GM19043 (cell line): Measurements from ENCODE around the gene CDH22.

Experiments
- ATAC-seq: cut with Tn5 transposase; IDR thresholded peaks from one replicate; pipeline ENCODE4 v1.9.1; 2021; ENCODE audit warnings: low read depth; ENCODE audit not compliant: unreplicated experiment

The CDH22 gene

GRCh38 chr20:46272389-46273047, 35.8 kb downstream of the CDH22 start:
- ATAC-seq, result no peak

DNA sequence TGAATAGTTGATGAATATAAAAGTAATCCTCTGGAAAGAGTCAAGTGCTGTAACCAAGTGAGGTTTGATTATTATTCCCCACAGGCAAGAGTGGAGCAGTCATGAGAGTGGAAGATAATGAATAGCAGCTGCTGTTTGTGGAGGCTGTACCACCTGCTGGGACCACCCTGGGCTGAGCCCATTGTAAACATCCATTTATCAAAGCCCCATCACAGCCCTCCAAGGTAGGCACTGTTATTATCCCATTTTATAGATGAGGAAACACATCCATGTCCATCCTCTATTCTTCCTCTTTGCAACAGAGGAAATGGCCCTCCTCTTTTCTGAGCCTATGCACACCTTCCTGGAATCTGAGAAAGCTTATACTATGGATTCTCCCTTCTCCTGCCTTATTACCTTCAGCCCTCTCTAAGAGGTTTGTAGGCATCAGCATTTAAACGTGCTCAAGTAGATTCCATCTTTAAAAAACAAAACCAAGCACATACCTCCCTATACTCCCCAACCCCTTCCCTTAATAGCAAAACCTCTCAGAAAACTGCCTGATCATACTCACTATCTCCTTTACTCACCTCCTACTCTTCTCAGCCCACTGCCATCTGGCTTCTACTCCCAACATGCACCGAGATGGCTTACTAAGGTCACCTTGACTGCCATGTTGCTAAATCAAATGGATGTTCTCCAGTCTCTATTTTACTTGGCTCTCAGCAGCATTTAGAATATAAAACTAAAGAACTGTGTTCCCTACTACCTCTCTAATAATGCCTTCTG, 37.1 kb downstream of the CDH22 start:
- no peak for ATAC-seq

- no peak for ATAC-seq
Observed at GRCh38 chr20:46269372-46269771, 38.9 kb downstream of the CDH22 start.

DNA sequence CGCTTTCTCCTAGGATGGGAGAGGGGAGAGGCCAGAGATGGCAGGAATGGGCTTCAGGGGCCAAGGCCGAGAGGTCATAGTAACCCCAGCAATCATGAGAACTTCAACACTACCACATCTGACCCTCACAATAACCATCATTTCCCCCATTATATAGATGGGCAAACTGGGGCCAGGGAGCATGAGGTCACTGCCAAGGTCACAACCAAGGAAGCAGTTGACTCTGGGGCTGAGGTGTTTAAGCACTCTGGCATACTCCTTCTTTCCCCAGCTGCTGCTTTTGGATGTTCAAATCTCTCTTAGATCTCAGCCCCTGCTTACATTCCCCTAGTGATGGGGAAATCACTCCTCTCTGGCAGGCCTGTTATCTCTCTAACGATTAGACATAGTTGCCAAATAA, 39.6 kb downstream of the CDH22 start:
- no peak for ATAC-seq

GRCh38 chr20:46268131-46268614, 40.1 kb downstream of the CDH22 start:
- ATAC-seq, result no peak

- no peak for ATAC-seq
Observed at GRCh38 chr20:46267108-46268105, 40.9 kb downstream of the CDH22 start.

DNA sequence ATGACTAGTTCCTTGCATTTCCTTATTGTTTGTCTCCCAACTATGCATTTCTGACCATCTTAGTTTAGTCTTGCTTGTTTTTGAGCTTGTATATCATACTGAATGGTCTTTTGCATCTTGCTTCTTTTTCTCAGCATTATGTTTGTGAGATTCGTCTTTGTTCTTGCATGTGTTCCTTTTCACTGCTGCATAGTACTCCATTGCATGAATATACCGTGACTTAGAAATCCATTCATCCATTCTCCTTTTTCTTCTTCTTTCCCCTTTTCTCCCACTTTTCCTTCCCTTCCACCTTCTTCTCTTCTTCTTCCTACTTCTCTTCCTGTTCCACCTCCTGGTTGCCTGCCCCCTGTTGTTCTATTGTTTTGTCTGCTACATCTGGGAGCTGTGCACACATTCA, 42.8 kb downstream of the CDH22 start:
- ATAC-seq, result no peak

GRCh38 chr20:46264391-46265266, 43.7 kb downstream of the CDH22 start:
- ATAC-seq, result no peak

- ATAC-seq, result no peak
Observed at GRCh38 chr20:46261456-46262253, 46.6 kb downstream of the CDH22 start.

GRCh38 chr20:46260936-46261454, 47.3 kb downstream of the CDH22 start:
- no peak for ATAC-seq

DNA sequence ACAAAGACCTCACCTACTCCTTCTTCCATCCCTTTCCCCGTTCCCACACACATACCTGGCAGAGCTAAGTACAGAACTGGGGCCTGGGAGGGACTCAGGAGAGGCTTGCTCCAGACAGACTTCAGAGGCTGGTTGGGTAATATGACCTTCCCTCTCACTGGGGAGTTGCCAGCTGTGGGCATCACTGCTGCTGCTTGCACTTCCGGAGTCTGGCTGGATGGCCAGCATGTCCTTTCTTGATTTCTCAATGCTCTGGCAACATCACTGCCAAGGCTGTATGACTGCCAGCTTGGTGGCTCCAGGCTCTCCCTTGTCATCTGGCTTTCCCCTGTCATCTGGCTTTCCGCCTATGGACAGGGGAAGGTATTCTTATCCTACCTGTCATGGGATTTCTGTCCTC, 47.8 kb downstream of the CDH22 start:
- no peak for ATAC-seq

GRCh38 chr20:46259260-46259859, 48.9 kb downstream of the CDH22 start:
- no peak for ATAC-seq

DNA sequence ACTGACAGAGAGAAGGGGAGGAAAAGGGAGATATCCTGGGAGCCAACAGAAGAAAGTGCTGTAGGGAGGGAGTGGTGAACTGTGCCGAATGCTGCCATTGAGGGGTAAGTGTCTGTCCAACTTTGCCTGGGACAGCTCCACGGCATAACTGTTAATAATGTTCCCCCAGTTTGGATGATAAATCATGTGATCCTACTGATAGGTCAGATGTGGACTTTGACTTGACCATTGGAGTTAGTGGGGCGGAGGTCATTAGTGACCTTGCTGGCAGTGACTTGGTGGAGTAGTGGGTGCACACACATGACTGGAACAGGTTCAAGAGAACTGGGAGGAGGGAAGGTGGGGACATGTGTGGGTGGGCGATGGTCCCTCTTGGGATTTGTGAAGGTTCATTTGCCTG, 50.4 kb downstream of the CDH22 start:
- ATAC-seq, result no peak

- ATAC-seq, result no peak
Observed at GRCh38 chr20:46256293-46256692, 52.0 kb downstream of the CDH22 start.

- ATAC-seq, result no peak
Observed at GRCh38 chr20:46255440-46256104, 52.7 kb downstream of the CDH22 start.

DNA sequence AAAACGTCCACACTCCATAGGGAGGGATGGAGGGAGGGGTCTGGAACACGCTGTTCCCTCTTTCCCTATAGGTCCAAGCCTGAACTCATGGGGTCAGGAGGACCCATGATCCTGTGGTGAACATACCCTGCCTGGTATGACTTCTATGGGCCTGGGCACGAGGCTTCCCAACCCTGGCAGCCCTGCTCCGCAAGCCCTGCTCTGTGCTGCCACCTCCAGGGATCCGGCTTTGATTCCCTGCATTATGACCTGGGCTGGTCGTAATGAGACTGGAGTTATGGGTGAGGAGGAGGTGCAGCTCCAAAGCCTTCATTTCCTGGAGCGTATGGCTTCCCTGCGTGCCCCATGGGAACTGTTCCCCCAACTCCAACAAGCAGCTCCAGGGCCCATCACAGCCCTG, 54.9 kb downstream of the CDH22 start:
- ATAC-seq, result no peak

DNA sequence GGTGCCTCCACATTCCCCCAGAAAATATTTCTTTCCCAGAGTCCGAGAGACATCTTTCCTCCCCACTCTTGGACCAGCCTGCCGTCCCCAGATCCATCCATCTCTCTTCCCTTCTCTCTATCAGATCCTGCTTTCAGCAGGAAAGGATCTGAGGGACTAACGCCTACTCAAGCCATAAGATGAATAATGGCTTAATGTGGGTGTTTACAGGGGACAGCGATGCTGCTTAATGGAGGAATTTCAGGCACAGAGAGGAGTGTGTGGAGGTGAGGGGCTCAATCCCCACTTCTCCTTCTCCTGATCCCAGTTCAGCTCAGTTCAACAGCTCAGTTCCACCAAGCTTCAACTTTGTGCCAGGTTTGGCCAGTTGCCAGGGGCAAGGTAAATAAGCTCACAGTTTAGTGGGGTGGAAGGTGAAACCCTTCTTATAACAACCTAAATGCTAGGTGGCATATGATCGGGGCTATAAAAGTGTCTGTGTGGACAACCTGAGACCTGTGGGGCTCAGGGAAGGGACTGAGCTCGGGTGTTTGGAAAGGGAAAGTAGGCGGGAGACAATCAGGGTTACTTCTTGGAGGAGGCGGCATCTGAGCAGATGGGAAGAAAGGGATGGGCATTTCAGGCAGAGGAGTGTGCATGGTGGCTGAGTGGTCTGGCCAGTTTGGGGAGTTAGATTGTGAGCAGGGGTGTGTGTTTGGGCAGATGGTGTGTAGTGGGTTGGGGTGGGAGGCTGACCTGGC, 55.8 kb downstream of the CDH22 start:
- no peak for ATAC-seq
